NCI-H2029 treated with DMSO at 0.1 percent for 48 hours (cell line): ENCODE measurements around the gene SPAG17.

ENCODE experiments used
- DNase-seq: peaks from one replicate; lab custom pipeline; 2025; lab: John Stamatoyannopoulos, UW

Gene SPAG17

GRCh38 chr1:118118873-118119463, 66.1 kb downstream of the SPAG17 start:
- peak; percentile 9 for DNase-seq

GRCh38 chr1:118118469-118118868, 66.6 kb downstream of the SPAG17 start:
- no peak for DNase-seq

DNA sequence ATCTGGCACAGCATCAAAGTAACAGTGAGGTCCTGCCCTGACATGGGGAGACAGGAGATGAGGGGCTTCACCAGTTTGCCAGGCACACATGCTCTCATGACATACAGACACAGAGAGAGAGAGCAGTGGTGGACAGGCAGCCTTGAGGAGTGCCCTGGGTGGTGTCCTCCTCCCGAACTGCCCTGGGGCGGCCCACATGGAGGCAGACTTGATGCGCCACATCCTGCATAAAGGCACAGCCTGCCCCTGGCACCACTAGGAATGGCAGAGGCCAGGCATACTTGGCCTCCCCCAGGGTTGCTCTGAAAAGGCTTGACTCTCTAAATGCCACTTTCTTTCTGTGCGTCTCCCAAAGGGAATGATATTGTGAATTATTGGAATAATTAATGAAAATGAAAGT, 67.5 kb downstream of the SPAG17 start:
- DNase-seq = no peak

DNA sequence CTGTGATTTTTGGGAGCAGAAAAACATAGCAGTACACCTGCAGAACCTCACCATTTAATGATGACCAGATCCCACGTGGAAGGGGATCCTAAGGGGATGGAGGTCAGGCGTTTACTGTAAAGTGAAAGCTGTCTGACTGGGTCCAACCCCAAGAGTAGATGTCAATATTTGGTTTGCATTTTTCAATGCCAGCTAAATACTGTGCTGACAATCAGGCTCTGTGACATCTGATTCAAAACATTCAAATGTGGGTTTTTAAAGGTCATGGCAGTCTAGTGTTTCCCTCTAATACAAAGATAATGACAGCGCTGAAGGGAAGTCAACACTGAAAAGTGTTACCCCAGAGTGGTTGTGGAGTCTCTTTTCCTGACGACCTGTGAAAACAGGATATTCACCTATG, 68.1 kb downstream of the SPAG17 start:
- DNase-seq = peak; percentile 75

DNA sequence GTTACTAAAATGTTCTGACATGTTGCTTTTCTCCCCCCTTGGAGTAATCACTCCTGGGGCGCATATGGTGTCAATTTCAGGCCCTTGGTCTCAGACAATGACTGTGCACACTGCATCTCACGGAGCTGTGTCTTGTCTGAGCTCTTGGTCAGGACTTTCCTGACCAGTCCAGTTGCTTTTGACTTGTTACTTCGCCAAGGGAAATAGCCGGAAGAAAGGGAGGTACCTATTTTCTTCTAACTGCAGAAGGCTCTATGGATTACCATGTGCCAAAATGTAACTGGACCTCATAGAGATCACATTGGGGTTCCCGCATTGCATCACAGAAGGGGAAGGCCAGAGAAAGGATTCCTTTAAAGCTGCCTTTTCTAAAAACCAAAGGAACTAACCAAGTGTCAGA, 68.6 kb downstream of the SPAG17 start:
- DNase-seq = no peak

DNA sequence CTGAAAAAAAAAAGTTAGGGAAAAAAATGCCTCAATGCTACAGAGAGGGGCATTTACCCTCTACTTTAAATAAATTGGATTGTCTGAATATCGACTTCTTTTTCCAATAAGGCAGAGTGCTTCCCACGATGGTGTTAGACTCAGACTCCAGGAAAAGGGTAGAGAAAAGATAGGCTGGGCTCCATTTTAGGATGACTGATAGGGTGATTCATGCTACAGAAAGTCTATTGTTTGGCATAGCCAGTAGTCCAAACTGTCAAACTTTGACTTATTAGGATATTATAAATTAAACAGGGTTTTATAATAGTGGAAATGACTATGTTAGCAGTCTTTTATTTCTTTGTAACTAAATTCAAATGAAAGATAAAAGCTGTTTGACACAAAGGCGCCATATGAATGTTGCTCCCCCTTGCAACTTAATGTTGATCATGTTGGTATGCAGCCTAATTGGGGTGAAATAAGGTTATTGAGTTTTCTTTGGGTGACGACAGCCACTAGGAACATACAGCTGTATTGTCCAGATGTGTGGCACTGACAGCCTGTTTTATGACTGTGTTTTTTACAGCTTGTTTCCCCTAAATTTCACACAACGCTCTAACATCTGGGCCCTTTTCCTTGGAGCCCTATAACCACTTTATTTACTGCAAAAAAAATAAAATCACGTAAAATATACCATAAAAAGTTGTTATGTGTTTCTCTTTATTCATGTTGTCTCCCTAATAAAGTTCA, 69.3 kb downstream of the SPAG17 start:
- DNase-seq = no peak

- no peak for DNase-seq
Observed at GRCh38 chr1:118113261-118113660, 71.8 kb downstream of the SPAG17 start.

GRCh38 chr1:118110580-118110979, 74.4 kb downstream of the SPAG17 start:
- DNase-seq = no peak

DNA sequence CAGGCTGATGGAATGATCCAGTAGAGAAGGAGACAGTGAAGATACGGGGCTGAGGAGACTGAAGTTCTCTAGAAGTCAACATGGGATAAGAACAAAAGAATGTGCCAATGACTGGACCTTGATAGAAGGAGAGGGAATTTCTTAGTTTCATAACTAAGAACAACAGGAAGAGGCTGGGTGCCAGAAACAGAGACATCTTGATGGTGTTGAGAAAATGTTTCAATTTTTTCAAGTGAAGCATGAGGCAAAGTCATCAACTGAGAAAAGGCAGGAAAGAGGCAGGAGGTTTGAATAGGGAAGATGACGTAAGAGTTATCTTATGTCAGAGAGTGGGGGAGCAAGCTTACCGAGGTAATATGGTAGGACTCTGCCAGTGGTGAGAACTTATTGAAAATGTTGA, 80.1 kb downstream of the SPAG17 start:
- DNase-seq = no peak

DNA sequence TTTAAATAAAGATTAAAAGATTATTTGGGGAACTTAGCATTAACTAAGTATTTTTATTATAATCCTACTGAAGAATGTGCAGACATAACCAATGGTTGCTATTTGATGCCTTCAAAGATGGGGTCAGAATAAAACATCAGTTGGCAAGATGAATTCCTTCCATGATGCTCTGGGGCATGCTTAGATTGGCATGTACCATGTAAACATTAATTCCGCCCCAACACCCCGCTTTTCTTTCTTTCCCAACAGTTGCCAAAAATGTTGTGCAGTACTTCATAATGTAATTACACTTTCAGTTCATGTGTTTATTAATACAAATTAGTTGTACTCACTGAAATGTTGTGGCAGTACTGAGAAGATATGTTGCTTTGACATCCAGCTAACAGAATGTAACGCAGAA, 82.6 kb downstream of the SPAG17 start:
- DNase-seq = no peak

DNA sequence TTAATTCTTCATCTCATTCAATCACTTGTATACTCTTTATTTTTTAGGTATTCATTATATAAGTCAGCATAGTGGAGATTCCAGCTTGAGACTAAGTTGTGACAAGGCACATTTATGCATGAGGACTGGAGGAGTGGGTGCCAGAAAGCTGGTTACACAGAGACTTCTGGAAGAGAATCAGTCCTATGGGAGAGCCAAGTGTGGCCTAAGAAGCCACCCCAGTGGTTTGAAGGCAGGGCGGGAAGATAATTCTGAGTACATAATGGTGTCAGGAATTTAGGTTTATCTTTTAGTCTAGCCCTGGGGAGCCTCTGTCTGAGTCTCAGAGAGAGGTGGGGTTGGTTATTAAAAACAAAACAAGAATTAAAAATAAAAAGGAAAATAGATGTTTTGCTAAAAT, 83.0 kb downstream of the SPAG17 start:
- DNase-seq = no peak

GRCh38 chr1:118101515-118101844, 83.5 kb downstream of the SPAG17 start:
- DNase-seq = no peak

DNA sequence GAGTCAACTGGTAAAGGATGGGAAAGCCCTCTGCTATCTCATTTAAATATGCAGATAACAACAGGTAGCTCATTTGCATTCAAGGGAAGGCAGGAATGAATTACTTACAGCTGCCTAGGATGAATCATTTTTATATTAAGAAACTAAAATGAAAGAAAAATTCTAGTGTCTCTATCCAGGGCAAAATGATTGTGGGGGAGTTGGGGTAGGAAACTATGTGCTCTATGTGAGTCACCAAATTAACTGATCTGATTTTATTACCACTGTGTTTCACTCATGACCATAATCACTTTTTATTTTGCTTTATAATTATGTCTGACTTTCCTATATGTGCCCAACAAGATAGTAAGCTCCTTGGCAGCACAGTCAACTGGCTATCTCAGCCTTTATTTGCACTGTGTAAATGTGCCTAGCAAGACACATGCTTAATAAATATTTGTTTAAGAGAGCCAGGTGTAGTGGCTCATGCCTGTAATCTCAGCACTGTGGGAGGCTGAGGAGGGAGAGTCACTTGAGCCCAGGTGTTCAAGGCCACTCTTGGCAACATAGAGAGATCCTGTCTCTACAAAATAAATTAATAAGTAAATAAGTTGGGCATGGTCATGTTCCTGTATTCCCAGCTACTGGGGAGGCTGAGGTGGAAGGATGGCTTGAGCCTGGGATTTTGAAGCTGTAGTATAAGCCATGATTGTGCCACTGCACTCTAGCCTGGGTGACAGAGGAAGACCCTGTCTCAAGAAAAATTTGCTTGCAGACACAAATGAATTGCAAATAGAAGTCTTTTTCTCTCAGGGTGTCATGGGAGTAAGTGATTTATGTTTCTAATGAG, 84.1 kb downstream of the SPAG17 start:
- peak; percentile 84 for DNase-seq

- no peak for DNase-seq
Observed at GRCh38 chr1:118099686-118100085, 85.3 kb downstream of the SPAG17 start.

DNA sequence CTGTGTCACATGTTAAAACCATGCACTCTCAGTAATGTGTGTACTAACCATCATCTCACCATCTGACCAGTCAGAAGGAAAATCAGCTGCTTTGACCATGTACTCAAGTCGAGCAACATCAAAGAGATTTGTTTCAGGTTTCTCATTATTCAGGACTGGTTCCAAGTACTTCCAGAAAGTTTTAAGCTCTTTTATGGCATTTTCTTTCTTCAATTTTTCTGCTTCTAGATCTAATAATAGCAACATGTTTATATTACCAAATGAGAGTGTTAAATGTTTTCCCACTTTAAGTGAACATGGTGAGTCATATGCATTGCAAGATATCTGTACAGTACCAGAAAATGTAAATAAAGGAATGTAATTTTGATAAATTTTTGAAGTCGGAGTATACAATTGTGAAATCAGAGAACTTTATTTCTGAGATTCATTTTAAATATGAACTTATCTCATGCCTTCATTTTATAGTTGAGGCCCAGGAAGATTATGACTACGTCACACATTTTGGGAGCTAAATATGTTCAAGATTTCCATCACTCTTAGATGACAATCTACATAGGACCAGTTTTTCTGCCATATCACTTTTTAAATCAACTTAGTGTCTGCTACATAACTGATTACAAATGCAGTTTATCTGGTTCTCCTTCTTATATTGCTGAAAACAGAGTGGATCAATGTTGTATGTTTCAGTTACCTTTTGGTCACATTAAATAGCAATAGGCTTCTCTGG, 87.2 kb downstream of the SPAG17 start:
- no peak for DNase-seq

DNA sequence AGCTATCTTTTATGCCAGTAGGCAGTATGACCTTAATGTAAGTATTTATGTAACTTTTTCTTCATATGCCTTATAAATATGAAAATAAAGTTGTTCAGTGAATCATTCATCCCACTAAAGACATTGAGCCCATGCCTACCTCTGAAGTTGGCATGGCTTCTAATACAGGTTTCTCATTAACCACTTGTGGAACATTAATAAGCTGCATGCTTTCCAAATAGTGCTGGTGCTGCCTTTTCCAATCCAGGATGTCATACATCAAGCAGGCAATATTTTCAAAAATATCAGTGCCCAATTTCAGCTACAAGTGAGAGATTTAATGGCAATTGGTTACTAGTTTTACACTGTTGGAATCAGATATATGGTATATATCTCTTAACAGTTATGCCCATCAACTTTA, 92.0 kb downstream of the SPAG17 start:
- DNase-seq = no peak

- DNase-seq = no peak
Observed at GRCh38 chr1:118090130-118090529, 94.9 kb downstream of the SPAG17 start.

DNA sequence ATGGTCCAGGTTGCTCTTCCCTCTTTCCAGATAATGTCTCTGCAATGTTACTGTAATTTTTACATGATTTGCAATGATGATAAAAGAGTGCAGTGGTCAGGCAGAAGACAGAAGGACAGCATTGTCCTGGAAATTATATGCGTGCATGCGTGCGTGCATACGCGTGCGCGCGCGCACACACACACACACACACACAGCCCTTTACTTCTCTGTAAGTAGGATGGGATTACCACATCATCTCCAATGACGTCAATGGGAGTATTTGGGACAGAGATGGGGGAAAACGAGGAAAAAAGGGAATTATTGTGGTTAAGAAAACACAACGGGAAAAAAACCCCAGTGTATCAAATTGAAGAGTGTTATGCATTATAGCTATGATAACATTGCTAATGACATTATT, 99.7 kb downstream of the SPAG17 start:
- no peak for DNase-seq

DNA sequence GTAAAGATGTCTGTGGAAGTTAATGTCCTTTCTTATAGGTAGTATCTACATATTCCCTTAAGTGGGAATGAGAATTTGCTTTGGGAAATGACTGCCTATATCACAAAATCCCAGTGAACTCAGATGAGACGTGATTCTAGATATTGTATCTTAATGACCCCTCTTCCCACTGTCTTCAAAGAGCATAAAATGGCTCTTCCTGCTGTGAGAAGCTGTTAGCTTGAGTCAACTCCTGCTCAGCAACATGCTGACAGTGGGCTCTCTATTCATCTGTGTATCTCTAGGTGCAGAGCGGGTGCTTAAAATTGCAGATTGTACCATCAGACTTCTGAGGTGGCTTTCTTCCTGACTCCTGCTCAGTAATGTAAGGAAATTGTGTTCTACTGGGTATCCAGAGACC, 100.6 kb downstream of the SPAG17 start:
- no peak for DNase-seq

DNA sequence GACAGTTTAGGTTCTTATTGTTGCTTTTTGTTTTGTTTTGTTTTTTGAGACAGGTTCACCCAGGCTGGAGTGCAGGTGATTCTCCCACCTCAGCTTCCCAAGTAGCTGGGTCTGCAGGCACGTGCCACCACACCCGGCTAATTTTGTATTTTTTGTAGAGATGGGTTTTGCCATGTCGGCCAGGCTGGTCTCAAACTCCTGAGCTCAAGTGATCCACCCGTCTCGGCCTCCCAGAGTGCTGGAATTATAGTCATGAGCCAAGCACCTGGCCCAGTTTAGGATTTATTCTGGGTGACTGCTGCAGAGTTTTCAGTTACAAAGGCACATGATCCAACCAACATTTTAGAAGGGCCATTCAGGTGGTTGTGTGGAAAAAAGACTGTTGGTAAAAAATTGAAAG, 102.0 kb downstream of the SPAG17 start:
- no peak for DNase-seq

DNA sequence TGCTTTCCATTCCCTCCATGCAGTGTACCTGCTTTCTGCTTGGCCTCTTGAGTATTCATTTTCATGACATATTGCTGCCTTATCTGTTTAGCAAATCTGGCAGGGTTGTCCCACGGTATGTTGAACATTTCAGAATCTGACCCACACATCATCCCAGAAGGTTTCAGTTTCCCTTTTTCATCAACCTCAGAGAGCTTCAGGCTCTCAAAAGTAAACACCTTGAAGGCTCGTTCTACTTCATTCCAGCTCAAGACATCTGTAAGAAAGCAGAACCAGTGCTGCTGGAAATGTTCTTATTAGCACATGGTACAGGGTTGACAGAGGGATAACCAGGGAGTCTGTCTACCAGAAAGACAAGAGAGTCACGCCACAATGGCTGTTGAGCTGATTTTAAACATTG, 103.6 kb downstream of the SPAG17 start:
- DNase-seq = no peak

DNA sequence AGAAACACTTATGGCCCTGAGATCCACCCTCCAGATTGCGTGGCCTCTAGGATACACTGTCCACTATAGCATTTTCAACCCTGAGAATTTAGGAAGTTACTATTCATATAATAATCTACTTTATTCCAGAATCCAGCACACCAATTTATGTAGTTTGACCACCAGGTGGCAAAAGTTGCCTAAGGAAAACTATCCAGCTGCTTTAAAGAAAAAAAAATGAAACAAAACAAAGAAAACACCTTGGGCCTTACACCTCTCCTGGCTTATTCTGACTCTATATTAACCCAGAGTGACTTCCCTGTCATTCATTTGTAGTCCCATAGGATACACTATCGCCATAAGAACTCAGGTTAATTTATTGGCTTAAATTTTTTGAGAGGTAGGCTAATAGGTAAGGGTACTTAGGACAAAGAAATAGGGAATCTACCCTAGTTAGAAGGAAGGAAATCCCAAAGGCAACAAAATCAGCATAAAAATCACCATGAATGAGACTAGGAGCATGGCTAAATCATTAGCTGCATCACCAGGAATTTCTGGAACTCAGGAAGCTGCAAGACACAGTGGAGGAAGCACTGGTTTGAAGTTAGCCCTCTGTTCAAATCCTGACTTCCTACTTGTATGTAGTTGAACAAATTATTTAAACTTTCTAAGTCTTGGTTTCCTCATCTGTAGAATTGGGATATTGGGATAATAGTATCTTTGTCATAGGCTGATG, 107.5 kb downstream of the SPAG17 start:
- DNase-seq = peak; percentile 73
